GM12892 (cell line): ENCODE data around the gene FAM210B.

Experiments used
- DNase-seq: peaks from one replicate; pipeline ENCODE4 v3.0.0; 2011; ENCODE audit not compliant: insufficient read length
- FAIRE-seq: peaks from 2 replicates; lab custom pipeline; 2011; peaks lifted over from hg19 to GRCh38; lab: Jason Lieb, UNC
- POLR2A ChIP-seq: IDR thresholded peaks from 2 replicates; pipeline ENCODE4 v1.6.1; 2011; ENCODE audit warnings: low read depth, low read length, control low read depth
- POLR2AphosphoS5 ChIP-seq: IDR thresholded peaks from 2 replicates; pipeline ENCODE4 v1.6.1; 2011; ENCODE audit warnings: low read depth, low read length, control low read depth
- TAF1 ChIP-seq: IDR thresholded peaks from 2 replicates; pipeline ENCODE4 v1.6.1; 2011; ENCODE audit warnings: low read depth, mild to moderate bottlenecking, control low read depth, low read length, borderline replicate concordance

The FAM210B gene

GRCh38 chr20:56363491-56363890, 4.7 kb downstream of the FAM210B start:
- no peak for DNase-seq
- TF ChIP-seq TAF1 (no peak), POLR2A (no peak), POLR2AphosphoS5 (no peak)
- FAIRE-seq, result no peak

- DNase-seq (no peak), FAIRE-seq (no peak)
- TF ChIP-seq TAF1 (no peak), POLR2A (no peak), POLR2AphosphoS5 (no peak)
Measured at GRCh38 chr20:56368351-56369134, 9.8 kb downstream of the FAM210B start.

DNA sequence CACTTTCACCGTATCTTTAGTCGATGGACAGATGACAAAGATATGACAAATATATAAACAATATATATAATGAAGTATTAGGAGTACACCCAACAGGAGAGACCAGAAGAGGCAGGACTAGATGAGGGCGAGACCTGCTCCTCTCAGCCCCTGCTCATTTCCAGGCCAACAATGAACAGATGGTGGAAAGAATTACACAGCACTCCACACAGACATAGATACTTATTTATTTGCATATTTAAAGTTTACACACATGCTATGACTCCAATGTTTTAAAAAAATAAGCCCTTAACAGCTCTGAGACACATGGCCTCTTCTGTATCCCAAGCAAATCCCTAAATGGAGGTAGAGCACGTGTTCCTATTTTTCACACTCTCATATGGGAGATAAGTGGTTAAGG, 10.4 kb downstream of the FAM210B start:
- TF ChIP-seq POLR2A (no peak), POLR2AphosphoS5 (no peak), TAF1 (no peak)
- DNase-seq (no peak), FAIRE-seq (no peak)

GRCh38 chr20:56371977-56372376, 13.2 kb downstream of the FAM210B start:
- TF ChIP-seq POLR2AphosphoS5 (no peak), POLR2A (no peak), TAF1 (no peak)
- FAIRE-seq (no peak), DNase-seq (no peak)

GRCh38 chr20:56372850-56373249, 14.1 kb downstream of the FAM210B start:
- FAIRE-seq (no peak), DNase-seq (no peak)
- TF ChIP-seq TAF1 (no peak), POLR2AphosphoS5 (no peak), POLR2A (no peak)

- DNase-seq, result no peak
- FAIRE-seq, result no peak
- TF ChIP-seq POLR2A, result no peak
- TF ChIP-seq TAF1, result no peak
- no peak for TF ChIP-seq POLR2AphosphoS5
Measured at GRCh38 chr20:56373942-56374341, 15.2 kb downstream of the FAM210B start.

DNA sequence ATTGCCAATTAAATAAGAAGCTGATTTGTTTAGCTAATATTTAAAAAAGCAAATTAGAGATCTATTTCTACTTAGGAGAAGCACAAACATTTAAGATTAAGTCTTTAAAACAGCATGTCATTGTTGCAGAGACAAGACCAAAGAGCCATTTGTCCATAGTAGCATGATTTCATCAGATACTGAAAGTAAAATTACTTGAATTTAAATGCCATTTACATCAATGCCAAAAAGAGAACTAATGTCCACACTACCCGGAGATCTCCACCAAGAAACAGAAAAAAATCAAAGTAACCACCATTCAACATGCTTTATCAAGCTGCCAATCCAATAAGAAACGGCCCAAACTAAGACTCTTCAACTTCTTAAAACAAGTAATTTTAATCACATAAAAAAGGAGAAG, 17.6 kb downstream of the FAM210B start:
- FAIRE-seq (no peak), DNase-seq (no peak)
- no peak for TF ChIP-seq POLR2AphosphoS5

DNA sequence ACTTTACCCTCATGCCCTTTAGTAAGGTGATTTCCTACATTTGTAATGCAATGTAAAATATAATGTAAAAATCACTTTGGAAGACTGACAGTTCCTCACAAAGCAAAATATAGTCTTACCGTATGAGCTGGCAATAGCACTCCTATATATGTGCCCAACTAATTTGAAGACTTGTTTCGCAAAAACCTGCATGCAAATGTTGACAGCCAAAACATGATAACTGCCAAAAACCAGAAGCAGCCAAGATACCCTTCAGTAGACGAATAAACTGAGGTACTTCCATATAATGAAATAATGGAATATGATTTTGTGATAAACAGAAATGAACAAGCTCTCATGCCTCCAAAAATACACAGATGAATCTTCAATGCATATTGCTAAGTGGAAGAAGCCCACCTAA, 19.6 kb downstream of the FAM210B start:
- FAIRE-seq (no peak), DNase-seq (no peak)
- TF ChIP-seq TAF1 (no peak), POLR2AphosphoS5 (no peak), POLR2A (no peak)

DNA sequence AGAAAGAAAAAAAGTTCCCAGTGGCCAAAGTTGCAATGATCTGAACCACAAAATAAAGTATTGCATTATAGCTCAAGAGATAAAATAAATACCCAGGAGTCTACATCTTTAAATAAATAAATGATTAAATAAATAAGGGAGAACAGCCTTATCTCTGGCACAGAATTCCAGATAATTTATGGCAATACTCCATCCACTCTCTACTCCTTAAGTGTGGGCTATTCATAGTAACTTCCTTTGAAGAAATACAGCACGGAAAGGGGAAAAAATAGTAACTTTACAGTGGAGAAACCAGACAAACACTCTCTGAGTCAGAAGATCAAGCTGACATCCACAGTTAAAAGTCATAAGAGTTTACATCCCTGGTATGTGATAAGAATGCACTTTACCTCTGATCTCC, 21.6 kb downstream of the FAM210B start:
- FAIRE-seq, result no peak
- DNase-seq, result no peak
- TF ChIP-seq POLR2AphosphoS5 (no peak), TAF1 (no peak), POLR2A (no peak)

- FAIRE-seq (no peak), DNase-seq (no peak)
- TF ChIP-seq POLR2AphosphoS5 (no peak), POLR2A (no peak), TAF1 (no peak)
Measured at GRCh38 chr20:56381501-56381900, 22.7 kb downstream of the FAM210B start.

- TF ChIP-seq POLR2A (no peak), POLR2AphosphoS5 (no peak), TAF1 (no peak)
- no peak for FAIRE-seq
- DNase-seq, result no peak
Measured at GRCh38 chr20:56382696-56383095, 23.9 kb downstream of the FAM210B start.

GRCh38 chr20:56383334-56383733, 24.6 kb downstream of the FAM210B start:
- no peak for DNase-seq
- FAIRE-seq, result no peak
- TF ChIP-seq POLR2AphosphoS5, result no peak
- no peak for TF ChIP-seq TAF1
- TF ChIP-seq POLR2A, result no peak

DNA sequence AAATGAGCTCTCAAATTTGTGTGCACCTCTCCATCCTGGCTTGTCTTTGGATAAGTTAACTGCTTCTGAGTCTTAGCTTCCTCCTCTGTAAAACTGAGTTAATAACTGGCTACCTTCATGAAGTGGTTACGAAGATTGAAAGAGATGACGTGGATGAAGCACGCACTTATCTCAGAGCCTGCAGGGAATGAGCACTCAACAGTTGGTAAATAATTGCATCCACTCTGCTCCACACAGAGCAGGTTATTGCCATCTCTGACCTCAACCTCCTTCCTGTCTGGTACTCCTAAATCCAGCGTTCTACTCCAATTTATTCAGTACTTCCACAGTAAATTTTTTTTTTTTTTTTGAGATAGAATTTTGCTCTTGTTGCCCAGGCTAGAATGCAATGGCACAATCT, 26.4 kb downstream of the FAM210B start:
- no peak for FAIRE-seq
- TF ChIP-seq TAF1 (no peak), POLR2AphosphoS5 (no peak), POLR2A (no peak)
- DNase-seq, result no peak

DNA sequence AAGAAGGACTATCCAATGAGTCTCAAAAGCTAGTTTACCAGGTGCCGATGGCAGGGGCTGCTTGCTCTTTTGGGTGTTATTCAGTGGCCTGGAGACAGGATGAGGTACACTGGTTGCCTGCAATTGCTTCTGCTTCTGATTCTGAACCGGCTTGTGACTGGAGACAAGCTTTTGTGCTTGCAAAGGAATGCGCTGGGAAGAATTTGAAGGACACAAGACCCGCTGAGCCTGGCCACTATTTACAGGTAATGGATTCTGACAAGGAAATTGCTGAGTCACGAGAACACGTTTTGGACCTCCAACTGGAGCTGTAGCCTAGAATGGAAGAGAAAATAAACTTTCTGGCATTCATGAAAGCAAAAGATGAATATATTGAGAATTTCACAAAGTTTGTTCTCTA, 27.4 kb downstream of the FAM210B start:
- no peak for FAIRE-seq
- TF ChIP-seq POLR2AphosphoS5 (no peak), POLR2A (no peak), TAF1 (no peak)
- DNase-seq, result no peak
